IPS-11a (cell line): ENCODE results near the gene MAP3K6.
A peak's percentile ranks its signal among the peaks of the same experiment; 100 is the strongest.

ENCODE experiments used
- H3K4me3 ChIP-seq: one replicate; pipeline ENCODE4 v1.5.1; 2013; ENCODE audit warnings: low read depth, low read length, control low read depth

Gene MAP3K6

GRCh38 chr1:27356619-27357280 lies 10.0 kb downstream of the MAP3K6 start:
- no peak overlapping the region for H3K4me3 ChIP-seq

- H3K4me3 ChIP-seq: no peak overlapping the region
Measured at GRCh38 chr1:27356277-27356618, 10.5 kb downstream of the MAP3K6 start.

- no peak overlapping the region for H3K4me3 ChIP-seq
Measured at GRCh38 chr1:27355683-27356082, 11.1 kb downstream of the MAP3K6 start.

DNA sequence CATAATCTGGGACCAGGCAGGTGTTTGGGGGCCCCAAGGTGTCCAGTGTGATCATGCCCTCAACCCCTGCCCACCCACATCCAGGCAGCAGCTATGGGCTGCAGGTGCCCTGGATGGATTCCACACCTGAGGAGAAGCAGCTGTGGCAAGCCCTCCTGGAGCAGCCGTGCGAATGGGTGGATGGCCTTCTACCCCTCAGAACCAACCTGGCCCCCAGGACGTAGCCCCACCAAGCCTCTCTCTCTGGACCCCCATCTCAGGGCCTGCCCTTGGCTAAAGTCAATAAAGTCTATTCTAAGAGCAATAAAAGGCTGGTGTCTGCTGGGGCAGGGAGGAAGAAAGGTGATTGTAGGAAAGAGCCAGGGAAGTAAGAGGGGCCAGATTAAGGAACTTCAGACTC lies 13.1 kb downstream of the MAP3K6 start:
- H3K4me3 ChIP-seq: no peak overlapping the region

DNA sequence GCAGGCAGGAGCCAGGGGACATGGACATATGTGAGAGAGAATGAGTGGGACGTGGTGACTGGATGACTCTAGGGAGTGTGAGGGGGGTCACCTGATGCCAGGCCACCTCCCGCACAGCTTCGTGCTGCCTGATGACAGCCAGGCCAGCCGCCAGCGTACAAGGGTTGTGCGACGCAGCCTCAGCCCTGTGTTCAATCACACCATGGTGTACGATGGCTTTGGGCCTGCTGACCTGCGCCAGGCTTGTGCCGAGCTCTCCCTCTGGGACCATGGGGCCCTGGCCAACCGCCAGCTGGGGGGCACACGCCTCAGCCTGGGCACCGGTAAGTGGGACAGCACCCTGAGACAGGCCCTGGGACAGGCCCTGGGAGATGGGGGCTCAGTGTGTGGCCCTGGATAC lies 13.6 kb downstream of the MAP3K6 start:
- H3K4me3 ChIP-seq: no peak overlapping the region

- peak overlapping the region; percentile 8 for H3K4me3 ChIP-seq
Measured at GRCh38 chr1:27351541-27352107, 15.1 kb downstream of the MAP3K6 start.

DNA sequence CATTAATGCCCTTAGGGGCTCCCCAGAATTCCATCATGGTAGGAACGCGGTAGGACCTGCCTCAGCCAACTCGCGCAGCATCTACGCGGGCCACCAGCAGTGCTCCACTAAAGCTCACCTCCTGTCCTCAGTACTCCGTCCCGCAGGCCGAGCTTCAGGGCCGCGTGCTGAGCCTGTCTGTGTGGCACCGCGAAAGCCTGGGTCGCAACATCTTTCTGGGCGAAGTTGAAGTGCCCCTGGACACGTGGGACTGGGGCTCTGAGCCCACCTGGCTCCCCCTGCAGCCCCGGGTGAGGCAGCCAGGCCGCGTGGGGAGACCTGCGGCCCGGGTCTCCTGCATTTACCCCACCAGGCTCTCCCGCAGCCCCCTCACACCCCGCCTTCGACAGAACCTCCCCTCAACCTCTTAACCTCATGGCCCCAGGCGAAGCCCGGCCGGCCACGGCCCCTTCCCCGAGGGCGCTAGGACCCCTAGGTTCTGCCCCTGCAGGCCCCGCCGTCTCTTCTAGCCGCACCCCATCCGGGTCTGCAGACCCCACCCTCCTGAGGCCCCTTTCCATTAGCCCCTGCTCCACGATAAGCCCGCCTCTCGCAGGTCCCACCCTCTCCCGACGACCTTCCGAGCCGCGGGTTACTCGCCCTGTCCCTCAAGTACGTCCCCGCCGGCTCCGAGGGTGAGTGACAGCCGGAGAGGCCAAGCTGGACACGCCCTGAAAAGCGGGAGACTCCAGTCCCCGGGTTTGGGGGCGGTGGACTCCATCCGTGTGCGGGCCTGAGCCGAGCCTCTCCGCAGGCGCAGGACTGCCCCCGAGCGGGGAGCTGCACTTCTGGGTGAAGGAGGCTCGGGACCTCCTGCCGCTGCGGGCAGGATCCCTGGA lies 15.9 kb downstream of the MAP3K6 start:
- H3K4me3 ChIP-seq: peak overlapping the region; percentile 13

- H3K4me3 ChIP-seq: peak overlapping the region; percentile 33
Measured at GRCh38 chr1:27349784-27350662, 16.7 kb downstream of the MAP3K6 start.

DNA sequence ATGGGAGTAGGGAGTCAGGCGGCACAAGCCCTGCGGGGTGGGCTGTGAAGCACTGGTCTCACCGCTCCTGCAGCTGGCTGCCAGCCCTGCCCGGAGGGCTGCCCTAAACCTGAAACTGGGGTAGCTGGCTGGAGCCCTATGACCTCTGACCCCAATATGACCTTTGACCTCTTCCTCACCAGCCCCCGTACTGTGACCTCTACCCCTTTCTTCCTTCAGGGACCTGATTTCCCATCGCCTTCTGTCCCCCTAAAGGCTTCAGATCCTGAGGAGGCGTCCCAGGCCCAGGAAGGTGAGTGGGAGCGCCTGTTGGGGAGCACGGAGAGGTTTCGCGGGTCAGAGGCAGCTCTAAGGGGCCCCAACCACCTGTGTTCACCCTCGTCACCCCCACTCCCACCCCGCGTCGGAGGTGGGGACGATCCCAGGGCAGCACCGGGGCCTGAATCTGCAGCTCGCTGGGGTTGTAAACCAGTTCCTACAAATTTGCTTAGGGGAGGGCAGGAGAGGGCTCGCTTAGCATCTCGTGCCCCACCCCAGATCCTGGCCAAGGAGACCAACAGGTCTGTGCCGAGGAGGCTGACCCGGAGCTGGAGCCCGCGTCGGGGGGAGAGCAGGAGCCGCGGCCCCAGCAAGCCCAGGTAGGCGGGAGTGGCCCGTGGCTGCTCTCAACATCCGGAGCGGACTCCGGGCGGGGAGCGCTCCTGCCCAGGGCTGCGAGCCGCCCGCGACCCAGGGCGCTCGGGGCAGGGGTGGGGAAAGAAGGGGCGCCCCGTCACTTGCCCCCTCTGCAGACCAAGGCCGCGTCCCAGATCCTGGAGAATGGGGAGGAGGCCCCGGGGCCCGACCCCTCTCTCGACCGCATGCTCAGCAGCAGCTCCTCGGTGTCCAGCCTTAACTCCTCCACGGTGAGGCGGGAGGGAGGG lies 17.6 kb downstream of the MAP3K6 start:
- peak overlapping the region; percentile 33 for H3K4me3 ChIP-seq

GRCh38 chr1:27346991-27347624 lies 19.7 kb downstream of the MAP3K6 start:
- H3K4me3 ChIP-seq: no peak overlapping the region

GRCh38 chr1:27346357-27346756 lies 20.4 kb downstream of the MAP3K6 start:
- no peak overlapping the region for H3K4me3 ChIP-seq

- H3K4me3 ChIP-seq: no peak overlapping the region
Measured at GRCh38 chr1:27345272-27345671, 21.5 kb downstream of the MAP3K6 start.

- H3K4me3 ChIP-seq: no peak overlapping the region
Measured at GRCh38 chr1:27343639-27344025, 23.1 kb downstream of the MAP3K6 start.

DNA sequence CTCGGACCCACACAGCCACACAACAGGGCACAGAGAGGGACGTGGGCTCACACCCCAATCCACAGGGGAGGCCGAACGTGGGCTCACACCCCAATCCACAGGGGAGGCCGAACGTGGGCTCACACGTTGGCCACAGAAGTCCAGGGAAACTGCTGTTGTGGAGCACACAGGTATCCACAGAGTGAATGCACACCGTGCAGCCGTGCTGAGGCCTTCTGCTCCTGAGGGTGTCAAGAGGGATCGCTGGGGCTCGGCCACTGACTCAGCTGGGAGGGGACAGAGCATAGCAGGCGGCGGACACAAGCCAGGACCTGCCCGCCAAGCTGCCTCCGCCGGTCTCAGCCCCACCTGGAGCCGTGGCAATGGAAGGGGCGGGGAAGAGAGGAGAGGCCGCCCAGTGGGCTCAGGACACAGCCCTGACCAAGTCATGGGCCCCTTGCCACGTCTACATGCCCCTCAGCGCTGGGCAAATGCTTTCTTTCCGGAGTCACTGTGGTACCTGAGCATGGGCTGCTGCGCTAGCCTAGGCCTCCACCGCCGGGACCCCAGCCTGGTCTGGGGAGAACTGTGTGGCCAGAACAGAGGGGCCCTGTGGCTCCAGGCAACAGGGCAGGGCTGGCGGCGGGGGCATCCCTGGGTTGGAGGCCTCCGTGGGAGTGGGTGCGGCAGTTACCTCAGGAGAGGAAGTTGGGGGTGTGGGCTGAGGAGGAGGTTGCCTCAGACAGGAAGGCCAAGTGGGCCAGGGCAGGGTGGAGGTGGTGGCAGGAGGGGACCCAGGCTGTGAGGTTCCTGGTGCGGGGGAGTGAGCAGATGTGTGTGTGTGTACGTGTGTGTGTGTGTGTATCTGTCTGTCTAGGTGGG lies 23.8 kb downstream of the MAP3K6 start:
- no peak overlapping the region for H3K4me3 ChIP-seq

GRCh38 chr1:27342391-27342777 lies 24.4 kb downstream of the MAP3K6 start:
- peak overlapping the region; percentile 27 for H3K4me3 ChIP-seq

DNA sequence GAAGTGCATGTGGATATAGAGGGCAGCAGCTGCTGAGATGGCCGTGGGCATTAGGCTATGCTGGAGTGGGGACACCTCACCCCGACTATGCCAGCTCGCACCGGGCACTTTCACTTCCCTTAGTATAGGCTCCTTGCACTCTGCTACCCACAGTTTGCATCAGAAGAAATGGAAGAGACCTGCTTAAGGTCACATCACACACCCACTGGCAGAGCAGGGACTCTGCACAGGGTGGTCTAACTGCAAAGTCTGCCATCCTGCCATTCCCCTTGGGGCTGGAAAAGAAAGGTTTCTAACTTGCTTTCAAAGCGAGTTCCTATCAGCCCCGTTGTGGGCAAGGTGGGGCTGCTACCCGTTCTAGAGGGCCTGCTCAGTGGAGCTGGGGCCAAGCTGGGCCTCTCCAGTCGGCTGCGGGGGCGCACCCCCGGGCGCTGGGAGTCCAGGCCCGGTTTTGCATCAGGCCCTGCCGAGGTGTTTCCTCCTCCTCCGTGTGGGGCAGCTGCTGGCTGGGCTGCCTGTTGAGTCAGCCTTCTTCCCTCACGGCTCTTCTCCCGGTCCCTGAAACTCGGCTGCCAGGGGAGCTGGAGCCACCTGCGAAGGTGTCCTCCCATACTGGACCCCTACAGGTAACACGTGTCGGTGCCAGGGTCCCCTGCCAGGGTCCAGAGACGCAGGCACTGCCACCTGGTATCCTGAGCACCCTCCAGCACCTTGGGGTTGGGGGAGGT lies 25.1 kb downstream of the MAP3K6 start, which contains the start of gene SYTL1:
TSS of gene SYTL1 (plus strand) at position 498 of the 728 bp plus-strand sequence. CDS start 3,313 bp downstream, outside the sequence.
- H3K4me3 ChIP-seq: peak within 1 kb of the TSS; percentile 27

- H3K4me3 ChIP-seq: no peak overlapping the region
Measured at GRCh38 chr1:27339213-27339612, 27.5 kb downstream of the MAP3K6 start.

DNA sequence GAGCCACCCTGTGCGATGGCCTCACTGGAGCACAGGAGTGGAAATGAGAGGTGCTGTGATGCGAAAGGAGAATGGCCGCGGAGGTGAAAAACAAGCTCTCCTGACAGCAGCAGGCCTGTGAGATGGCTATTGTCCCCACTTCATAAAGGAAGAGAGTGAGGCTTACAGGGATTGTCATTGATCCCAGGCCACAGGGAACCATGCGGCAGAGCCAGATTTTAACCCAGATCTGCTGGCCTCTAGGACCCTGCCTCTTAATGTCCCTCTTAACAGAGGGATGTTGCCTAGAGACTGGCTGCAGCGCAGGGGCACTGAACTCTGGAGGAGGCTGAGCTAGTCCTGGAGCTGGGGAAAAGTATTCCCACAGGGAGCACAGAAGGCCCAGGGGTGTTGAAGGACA lies 28.0 kb downstream of the MAP3K6 start:
- no peak overlapping the region for H3K4me3 ChIP-seq
